Fibroblast of skin of right quadriceps (primary cell): ENCODE results near the gene SWT1.
"Not testable (repeated sequence)": the region's sequence is repeated elsewhere in the genome, so short reads cannot be mapped to it uniquely, and the experiment has no call there.

Source experiments
- DNase-seq: peaks from one replicate; pipeline ENCODE4 v3.0.0-alpha.2; 2013

SWT1 gene

DNA sequence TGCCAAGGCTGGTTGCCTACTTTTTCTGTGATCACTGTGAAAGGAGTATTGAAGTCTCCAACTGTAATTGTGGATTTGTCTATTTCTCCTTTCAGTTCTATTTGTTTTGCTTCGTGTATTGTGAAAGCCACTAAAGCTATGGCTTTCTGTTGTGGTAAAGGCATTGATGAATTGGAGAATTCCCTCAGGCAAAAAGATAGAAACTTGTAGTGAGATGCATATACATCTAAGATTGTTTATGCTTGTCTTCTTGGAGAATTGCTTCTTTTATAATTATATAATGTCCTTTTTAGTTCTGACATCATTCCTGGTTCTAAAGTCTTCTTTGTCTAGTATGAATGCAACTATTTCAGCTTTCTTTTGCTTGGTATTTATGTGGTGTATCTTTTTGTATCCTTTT is 36.8 kb downstream of the SWT1 start:
- no peak for DNase-seq

DNA sequence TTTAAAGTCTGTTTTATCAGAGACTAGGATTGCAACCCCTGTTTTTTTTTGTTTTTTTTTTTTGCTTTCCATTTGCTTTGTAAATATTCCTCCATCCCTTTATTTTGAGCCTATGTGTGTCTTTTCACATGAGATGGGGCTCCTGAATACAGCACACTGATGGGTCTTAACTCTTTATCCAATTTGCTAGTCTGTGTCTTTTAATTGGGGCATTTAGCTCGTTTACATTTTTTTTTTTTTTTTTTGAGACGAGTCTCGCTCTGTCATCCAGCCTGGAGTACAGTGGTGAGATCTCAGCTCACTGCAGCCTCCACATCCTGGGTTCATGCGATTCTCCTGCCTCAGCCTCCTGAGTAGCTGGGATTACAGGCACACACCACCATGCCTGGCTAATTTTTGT is 41.7 kb downstream of the SWT1 start:
- DNase-seq = not testable (repeated sequence)

DNA sequence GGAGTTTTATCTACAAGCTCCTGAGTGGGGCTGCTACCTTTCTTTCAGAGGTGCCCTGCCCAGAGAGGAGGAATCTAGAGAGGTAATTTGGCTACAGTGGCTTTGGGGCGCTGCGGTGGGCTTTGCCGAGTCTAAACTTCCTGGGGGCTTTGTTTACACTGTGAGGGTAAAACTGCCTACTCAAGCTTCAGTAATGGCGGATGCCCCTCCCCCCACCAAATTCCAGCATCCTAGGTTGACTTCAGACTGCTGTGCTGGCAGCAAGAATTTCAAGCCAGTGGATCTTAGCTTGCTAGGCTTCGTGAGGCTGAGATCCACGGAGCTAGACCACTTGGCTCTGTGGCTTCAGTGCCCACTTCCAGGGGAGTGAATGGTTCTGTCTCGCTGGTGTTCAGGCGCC is 43.9 kb downstream of the SWT1 start:
- no peak for DNase-seq

DNA sequence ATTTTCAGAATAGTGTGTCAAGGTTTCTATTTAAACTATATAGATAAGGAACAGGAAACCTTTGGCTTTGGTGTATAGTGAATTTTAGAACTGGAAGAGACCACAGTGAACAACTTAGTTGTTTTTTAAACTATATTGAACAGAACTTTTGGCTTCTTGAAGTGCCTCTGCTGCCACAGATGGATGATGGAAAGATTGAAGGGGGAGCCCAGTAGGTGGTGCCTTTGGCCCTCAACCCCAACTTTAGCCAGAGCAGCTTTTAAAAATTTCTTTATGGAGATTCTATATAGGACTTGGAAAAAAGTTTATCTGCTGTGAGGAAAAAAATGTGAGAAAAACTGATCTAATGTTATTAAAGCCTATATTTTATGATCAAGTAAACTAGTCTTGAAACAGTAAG is 50.2 kb downstream of the SWT1 start:
- no peak for DNase-seq

DNA sequence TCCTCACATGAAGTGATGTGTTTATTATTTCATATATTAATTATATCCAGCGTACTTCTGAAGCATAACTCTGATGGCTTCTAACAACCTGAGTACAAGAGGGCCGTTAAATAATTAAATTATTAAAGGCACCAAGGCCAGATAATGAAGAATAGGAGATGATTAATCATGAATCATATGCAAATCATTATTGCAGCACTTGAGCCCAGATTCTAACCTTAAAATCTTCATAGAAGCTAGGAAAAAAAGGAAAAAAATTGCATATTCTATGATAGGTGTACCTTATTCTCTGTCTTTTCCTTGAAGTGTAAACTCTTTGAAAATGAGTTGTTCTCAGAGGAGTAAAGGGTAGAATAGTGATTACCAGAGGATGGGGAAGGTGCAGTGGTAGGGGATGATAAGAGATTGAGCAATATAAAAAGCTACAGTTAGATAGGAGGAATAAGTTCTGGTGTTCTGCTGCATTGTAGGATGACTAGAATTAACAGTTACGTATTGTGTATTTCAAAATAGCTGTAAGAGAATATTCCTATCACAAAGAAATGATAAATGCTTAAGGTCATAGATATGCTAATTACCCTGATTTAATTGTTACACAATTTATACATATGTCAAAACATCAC is 51.1 kb downstream of the SWT1 start:
- DNase-seq = no peak

DNA sequence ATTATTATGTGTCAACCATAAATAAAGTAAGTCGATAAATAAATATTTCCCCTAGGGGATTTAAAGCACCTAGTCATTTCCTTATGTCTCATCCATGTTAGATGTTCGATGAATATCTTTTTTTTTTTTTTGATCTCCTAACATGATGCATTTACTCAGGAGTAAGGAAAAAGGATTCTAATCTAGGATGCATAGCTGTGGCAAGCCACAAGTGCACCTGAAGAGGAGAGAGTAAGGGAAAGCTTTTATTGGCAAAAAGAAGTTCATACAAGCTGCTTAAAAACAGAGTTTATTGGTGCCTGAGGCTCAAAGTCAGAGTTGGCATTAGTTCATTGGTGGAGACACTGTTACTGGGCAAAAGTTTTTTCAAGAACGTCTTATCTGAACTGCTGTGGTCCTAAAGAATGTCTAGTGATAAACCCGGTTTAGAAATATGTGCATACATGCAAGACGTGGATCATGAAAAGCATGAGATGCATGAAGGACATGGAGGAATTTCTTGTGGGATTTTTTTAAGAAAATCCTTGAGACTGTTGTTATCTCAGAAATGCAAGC is 51.7 kb downstream of the SWT1 start:
- DNase-seq = no peak

DNA sequence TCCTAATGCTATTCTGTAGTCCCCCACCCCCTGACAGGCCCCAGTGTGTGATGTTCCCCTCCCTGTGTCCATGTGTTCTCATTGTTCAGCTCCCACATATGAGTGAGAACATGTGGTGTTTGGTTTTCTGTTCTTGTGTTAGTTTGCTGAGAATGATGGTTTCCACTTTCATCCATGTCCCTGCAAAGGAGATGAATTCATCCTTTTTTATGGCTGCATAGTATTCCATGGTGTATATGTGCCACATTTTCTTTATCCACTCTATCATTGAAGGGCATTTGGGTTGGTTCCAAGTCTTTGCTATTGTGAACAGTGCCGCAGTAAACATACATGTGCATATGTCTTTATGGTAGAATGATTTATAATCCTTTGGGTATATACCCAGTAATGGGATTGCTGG is 52.4 kb downstream of the SWT1 start:
- DNase-seq = not testable (repeated sequence)

DNA sequence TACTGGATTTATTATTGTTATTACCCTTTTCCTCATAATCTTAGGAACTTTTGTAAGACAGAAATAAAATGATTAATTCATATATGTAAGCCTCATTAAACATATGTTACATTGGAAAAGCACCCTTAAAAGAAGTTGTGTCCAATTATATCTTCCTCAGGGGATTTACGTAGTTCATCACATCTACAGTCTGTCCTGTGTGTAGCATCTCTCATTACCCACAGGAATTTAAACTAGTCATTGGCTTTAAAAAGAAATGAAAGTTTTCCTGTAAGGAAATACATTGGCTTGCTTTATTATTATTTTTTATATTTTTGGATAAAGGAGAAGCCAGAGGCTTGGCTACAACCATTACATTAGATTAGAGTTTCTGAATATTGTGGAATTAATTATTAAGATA is 56.1 kb downstream of the SWT1 start:
- DNase-seq = peak; percentile 56

DNA sequence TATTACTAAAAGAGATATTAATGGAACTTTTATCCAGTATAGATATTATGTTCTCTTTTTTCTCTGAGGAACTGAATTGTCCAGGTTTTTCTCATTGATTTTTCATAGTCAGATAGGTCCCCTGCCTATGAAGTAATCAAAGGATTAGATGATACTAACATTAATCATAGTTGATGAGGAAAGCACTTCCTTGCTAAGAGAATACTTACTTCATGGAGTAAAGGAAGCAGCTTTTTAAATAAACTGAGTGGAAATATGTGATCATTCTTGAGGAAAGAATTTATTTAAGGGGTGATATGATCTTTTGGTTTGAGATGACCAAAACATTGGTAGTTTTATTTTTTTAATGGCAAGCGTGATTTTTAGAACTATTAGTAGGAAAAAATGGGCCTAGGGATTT is 58.9 kb downstream of the SWT1 start:
- DNase-seq = peak; percentile 6

DNA sequence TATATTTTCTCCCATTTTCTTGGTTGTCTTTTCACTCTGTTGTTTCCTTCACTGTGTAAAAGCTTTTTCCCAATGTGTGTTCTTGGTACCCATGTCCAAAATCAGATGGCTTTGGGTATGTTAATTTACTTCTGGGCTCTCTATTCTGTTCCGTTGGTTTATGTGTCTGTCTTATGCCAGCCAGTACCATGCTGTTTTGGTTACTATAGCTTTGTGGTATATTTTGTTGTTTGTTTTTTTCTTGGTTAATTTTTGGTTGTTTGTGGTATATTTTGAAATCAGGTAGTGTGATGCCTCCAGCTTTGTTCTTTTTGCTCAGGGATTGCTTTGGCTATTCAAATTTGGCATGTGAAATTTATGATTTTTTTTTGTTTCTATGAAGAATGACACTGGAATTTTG is 67.2 kb downstream of the SWT1 start:
- DNase-seq = no peak

DNA sequence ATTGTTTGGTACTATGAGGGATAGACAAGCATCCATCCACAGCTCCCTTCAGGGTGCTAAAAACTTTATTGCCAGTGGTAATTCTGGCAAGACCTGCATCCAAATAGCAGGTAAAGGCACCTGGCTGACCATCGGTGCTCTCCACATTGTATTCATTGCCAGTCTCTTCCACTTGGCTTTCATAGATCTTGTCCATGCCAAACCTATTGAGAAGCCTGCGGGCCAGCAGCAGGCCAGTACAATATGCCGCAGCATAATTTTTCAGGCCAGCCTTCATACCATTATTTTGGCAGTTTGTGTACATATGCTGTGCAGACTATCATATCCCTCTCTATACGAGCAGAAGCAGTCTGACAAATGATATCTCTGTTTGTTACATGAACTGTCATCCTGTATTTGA is 70.2 kb downstream of the SWT1 start:
- DNase-seq = no peak

DNA sequence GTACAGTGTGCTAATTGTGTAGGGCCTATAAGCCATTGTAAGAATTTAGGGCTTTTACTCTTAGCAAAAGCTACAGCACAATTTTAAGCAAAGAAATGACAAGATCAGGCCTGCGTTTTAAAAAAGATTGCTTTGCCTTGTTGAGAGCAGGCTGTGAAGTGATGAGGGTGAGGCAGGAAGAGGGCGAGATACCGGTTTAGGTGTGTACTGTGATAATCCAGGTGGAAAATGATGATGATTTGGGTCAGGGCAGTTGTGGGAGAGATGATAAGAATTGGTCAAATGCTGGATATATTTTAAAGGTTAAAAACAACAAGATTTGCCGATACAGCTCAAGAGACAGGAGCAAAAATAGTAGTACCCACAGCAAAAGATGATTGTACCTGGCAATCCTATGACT is 72.0 kb downstream of the SWT1 start:
- no peak for DNase-seq

DNA sequence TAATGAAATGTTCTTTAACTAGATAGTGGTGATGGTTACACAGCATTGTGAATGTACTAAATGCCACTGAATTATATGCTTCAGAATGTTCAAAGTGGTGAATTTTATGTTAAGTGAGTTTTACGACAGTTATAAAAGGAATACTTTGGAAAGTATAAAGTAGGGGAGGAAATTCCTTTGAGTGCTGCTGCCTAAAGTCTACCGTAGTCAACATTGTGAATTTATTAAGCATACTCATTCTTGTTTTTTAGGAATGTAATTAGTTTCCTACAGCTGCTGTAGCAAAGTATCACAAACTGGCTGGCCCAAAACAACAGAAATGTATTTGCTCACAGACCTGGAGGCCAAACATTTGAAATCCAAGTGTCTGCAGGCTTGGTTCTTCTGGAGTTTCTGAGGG is 73.0 kb downstream of the SWT1 start:
- DNase-seq = peak; percentile 14

DNA sequence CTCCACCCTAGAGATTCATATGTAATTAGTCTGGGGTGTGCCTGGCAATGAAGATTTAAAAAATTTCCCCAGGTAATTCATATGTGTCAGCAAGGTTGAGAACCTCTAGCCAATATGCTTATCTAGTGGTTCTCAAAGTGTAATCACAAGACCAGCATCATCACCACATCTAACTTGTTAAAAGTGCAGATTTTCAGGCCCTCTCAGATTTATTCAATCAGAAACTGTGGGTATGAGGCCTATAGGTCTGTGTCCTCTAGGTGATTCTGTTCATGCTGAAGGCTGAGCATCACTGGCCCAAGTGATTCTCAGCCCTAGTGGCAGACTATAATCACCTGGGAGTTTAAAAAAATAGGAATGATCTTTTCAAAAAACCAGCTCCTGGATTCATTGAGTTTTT is 75.9 kb downstream of the SWT1 start:
- no peak for DNase-seq

DNA sequence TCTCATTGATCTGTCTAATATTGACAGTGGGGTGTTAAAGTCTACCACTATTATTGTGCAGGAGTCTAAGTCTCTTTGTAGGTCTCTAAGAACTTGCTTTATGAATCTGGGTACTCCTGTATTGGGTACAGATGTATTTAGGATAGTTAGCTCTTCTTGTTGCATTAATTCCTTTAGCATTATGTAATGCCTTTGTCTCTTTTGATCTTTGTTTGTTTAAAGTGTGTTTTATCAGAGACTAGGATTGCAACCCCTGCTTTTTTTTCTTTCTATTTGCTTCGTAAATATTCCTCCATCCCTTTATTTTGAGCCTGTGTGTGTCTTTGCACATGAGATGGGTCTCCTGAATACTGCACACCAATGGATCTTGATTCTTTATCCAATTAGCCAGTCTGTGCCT is 77.2 kb downstream of the SWT1 start:
- DNase-seq = not testable (repeated sequence)

DNA sequence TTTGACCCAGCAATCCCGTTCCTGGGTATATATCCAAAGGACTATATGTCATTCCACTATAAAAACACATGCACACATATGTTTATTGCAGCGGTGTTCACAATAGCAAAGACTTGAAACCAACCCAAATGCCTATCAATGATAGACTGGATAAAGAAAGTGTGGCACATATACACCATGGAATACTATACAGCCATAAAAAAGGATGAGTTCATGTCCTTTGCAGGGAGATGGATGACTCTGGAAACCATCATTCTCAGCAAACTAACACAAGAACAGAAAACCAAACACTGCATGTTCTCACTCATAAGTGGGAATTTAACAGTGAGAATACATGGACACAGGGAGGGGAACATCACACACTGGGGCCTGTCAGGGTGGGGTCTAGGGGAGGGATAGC is 80.2 kb downstream of the SWT1 start:
- not testable (repeated sequence) for DNase-seq

DNA sequence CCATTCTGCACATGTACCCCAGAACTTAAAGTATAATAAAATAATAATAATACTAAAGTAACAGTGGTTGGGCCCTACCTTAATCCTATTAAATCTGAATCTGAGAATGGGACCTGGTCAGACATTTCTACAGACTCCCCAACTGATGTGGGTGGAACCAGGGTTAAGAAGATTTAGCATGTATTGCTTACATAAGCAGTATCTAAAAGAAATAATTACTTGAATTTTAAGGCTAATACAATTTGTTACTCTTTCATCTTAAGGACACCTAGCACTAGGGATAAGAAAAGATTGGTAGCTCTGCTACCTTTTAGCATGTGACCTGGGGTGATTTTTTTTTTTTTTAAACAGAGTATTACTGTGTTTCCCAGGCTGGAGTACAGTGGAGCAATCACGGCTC is 80.7 kb downstream of the SWT1 start:
- no peak for DNase-seq

DNA sequence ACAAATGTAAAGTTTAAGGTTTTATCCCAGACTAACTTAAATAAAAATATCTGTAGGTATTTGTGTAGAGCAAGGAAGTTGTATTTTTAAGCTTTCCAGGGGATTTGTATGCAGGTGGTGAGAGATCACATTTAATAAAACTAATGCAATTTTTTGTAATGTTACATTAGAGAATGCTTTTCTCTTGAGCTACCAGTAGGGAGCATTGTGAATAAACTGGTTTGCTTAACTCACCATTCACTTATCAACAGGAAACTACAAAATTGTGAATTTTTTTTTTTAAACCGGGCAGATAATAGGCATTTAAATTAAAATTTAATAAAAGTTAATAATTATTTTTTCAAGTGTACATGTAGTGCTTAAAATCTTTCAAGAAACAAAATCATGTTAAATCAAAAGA is 81.5 kb downstream of the SWT1 start:
- no peak for DNase-seq

DNA sequence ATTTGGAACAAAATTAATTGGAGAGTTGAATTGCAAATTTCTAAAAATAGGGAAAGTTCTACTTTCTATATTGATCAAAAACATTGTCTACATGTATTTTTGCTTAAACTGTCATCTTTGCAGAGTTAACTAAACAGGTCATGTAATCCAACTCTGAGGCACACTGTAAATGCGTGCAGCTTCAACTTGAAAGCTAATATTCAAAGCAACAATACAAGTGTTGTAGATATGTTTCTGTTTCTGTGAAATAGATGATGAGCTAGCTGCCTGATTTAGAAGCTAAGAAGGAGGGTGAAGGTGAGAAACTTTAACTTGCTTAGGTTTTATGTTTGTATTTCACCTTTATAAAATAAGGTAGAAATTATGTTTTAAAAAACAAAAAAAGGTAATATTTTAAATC is 82.9 kb downstream of the SWT1 start:
- DNase-seq = no peak

DNA sequence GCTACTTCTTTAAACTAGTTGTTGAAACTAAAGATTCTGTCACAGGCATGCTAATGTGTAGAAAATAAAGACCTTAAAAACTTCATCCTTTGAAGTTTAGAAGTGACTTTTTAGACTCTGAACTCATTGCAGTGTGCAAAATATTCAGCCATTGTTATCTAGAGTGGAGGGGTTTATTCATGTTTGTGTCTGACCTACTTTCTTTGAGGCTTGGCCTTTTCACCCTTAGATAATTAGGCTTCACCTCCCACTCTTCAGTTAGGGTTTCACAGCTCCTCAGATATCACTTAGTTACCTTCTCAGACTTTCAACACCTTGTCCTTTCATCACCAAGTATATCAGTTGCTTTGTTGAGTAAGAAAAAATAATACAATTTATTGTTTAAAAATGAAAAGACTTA is 84.2 kb downstream of the SWT1 start:
- DNase-seq = no peak

DNA sequence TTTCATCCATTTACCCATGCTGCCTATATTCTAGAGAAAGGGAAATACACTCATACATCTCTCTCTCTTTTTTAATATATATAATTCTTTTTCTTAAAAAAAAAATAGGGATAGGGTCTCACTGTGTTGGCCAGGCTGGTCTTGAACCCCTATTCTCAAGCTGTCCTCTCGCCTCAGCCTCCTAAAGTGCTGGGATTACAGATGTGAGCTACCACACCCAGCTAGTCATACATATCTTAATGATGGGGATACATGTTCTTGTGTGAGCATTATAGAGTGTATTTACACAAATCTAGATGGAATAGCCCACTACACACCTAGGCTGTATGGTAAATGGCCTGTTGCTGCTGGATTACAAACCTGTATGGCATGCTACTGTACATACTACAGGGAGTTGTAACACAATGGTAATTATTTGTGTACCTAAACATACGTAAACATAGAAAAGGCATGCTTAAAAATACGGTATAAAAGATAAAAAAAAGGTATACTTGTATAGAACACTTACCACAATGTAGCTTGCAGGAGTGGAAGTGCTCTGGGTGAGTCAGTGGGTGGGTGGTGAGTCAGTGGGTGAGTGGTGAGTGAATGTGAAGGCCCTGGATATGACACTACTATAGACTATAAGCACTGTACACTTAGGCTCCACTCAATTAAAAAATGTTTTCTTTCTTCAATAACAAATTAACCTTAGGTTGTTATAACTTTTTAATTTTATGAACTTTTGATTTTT is 87.2 kb downstream of the SWT1 start:
- peak; percentile 71 for DNase-seq

DNA sequence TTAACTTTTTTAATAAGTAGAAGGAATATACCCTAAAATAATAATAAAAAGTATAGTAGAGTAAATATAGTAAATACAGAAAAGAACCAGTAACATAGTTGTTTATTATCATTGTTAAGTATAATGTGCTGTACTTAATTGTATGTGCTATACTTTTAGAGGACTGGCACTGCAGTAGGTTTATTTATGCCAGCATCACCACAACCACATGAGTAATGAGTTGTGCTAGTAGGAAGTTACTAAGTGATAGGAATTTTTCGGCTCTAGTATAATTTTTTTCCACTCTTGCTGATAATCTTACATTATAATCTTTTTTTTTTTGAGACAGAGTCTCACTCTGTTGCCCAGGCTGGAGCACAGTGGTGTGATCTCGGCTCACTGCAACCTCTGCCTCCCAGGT is 88.5 kb downstream of the SWT1 start:
- no peak for DNase-seq

DNA sequence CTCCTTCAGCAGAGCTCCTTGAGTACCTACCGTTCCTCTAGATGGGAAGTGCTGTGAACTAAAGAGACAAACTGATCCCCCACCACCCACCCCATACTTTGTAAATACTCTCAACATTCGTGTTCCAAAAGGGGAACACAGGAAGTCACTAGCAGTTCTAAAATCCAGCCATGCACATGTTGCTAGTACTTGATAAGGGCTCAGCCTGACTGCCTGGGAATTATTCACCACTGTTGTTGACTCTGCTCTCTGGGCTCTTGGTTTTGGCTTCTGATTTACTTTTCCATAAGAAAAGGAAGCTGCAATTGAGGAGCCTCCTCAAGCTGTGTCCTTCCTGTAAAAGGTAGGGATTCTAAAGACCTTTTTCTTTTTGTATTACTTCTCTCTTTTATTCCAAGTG is 92.6 kb downstream of the SWT1 start:
- DNase-seq = no peak

DNA sequence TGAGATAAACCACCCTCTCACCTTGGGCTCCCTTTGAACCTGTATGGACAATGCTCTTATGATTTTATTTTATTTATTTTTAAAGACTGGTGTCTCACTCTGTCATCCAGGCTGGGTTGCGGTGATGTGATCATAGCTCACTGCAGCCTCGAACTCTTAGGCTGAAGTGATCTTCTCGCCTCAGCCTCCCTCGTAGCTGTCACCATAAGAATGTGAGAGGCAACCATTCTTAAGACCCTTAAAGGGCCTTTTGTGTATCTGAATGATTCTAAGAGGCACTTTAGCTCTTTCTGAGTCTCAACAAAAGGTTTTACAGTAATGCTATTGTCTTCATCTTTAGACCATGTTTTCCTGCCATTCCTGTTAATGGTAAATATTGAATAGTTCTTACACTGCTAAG is 93.1 kb downstream of the SWT1 start:
- DNase-seq = no peak

DNA sequence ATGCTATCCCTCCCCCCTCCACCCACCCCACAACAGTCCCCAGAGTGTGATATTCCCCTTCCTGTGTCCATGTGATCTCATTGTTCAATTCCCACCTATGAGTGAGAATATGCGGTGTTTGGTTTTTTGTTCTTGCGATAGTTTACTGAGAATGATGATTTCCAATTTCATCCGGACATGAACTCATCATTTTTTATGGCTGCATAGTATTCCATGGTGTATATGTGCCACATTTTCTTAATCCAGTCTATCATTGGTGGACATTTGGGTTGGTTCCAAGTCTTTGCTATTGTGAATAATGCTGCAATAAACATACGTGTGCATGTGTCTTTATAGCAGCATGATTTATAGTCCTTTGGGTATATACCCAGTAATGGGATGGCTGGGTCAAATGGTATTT is 95.0 kb downstream of the SWT1 start:
- not testable (repeated sequence) for DNase-seq
